ENCODE results near the gene VEPH1.

VEPH1 gene

DNA sequence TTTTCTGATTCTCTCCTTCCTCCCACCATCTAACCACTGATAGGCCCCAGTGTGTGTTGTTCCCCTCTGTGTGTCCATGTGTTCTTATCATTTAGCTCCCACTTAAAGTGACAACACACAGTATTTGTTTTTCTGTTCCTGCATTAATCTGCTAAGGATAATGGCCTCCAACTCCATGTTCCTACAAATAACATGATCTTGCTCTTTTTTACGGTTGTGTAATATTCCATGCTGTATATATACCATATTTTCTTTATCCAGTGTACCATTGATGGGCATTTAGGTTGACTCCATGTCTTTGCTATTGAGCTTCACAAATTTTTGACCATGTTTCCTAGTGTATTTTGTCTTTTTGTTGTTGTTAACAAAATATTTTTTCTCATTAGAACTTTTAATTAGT, 30.6 kb downstream of the VEPH1 start:
- no peak for DNase-seq

DNA sequence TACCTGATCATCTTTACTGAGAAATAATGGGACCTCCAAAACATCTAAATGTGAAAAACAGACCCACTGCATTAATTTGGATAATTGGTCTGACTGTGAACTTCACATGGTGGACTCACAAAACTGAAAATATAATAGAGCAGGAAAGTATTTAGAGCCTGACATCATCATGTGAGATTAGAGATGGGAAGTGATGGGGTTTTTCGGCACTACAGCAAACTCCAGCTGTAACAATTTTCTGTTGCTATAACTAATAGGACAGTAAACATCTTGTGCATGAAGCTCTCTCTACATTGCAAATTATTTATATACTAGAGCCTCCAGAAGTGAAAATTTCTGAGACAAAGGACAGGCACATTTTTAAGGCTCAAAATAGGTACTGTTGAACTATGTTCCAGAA, 32.2 kb downstream of the VEPH1 start:
- DNase-seq = no peak

DNA sequence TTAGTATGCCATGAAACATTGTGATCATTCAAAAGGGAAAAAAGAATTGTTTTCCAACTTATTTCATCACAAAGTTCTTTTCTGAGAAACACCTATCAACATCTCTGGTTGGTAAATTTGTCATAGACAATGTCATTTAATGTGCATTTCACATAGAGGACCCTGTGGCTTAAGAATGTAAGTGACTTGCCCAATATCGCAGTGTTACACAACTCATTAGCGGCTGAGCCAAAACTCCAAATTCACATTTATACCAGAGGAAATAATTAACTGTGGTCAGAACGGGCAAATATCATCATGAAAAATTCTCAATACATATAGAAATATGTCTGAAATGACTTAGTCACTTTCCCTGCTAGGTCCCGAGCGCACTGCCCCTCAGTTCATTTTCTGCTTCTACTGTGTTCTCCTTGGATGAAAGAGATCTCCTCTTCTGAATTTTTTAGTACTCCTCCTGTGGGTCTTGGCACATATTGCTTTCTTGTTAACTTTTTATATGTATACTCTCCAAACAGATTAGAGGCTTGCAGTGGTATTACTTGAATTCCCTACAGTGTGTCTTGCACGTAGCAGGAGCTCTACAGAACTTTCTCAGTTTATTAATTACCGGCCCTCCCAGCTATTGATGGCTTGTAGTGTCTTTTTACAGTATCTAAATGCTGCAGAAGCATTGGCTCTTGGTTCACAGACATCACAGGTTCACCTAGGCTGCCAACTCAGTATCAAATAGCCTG, 33.5 kb downstream of the VEPH1 start:
- no peak for DNase-seq

DNA sequence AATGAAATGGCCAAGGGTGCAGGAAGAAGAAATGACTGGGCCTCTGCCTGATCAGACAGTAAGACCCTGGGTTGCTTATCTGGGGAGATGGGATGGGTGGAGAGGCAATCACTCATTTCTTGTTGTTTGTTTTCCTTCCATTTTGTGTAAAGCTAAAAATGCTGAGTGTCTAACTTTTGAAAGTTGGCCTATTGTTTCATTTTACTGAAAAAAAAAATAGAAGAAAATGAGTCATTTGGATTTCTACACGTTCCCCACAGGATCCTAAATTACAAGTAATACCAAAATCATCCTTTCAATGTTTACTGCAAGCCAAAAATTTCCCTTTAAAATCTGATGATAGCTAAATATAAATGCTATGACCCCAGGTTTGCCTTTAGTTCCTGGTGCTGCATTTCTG, 36.0 kb downstream of the VEPH1 start:
- DNase-seq = no peak

DNA sequence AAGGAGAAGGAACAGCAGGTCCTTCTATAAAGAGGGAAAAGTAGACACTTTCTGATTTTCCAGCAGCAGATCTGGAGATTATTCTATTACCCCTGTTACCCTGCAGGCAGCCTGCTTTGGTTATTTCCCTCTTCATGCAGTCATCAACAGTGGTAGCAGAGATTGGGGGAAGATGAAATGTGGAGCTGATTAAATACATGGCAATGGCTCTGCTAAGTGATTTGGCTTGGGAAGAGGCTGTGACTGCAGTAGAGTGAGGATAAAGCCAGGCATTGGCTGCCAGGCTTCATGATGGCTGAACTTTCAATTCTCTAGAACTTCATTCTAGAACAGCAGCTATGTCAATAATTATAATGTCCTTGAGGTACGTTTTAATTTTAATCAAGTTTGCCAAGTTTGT, 37.5 kb downstream of the VEPH1 start:
- no peak for DNase-seq

DNA sequence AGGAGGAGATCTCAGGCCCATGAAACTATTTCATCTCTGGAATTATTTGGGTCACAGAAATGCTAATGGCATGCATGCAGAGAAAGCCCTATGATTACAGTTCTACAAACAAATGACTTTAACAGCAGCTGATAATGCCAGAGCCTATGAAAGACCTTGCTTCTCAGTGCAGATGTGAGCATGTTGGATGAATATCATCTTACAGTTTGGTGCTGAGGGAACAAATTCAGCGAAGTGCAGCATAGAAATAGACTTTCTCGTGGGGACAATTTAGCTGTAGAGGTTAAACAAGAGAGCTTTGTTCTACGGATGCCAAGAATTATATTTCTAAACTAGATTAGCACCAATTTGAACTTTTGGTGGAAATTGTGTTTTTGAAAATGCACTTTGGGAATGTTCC, 38.9 kb downstream of the VEPH1 start:
- no peak for DNase-seq

DNA sequence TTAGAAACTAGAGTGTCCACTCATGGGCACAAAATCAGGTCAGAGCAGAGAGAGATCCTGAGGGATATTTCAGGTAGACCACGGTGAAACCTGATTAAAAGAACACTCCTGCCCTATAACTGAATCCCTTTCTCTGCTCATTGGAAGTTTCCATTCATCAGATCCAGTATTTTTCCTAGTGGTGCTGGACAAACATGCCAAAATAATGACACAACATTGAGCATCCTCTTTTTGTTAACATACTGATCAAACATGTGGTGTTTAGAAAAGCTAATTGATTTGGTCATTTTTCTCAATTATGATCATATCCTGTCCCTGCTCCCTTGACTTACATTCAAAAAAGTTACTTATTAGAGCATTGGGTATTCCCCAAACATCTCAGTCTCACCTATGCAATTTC, 39.4 kb downstream of the VEPH1 start:
- no peak for DNase-seq

DNA sequence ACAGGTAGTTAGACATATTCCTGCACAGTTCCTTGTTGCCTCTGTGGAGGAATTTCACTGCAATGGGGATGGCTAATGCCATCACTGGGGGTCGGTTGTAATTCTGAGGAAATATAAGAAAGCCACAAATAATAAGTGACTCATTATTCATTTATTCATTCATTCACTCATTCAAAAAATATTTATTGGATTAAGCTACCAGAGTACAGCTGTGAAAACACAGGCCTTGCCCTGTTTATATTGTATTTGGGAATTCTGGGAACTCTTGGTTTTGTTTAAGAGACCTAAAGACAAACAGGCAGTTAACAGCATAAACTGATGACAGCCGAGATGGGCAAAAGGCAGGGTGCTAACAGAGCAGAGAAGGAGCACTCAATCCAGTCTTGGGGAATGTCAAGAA, 43.0 kb downstream of the VEPH1 start:
- DNase-seq = no peak

DNA sequence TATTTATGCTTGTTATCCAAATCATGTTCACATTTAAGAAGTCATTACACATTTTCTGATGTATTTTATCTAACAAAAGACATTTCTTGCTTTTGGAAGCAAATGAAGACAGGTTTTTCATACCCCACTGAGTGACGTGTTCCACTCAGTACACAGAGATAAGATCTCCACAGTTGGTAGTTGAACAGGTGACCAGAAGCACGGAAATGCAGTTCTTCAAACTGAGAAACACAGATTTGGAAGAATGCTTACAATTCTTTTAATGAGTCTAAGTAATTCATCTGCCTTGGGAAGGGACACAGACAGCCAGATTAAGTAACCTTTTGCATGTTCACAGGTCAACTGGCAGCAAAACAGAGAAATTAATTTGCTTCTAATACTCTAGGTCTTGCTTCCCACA, 43.5 kb downstream of the VEPH1 start:
- no peak for DNase-seq

DNA sequence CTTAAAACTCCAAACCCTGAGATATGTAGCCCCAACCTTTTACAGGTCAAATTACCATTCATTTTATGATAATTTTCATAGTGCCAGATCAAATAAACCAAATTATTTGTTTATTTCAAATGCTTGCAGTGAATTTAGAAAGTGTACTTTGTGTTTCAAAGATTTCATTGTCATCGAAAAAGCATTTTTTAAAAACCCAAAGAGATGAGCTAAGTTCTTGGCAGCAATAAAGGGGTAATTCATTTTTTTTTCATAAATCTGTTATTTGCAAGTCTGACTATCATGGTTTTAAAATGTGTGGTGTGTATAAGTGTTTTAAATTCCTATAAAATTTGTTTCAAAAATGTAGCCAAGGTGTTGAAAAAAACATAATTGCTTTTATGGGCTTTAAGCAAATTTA, 49.4 kb downstream of the VEPH1 start:
- no peak for DNase-seq

DNA sequence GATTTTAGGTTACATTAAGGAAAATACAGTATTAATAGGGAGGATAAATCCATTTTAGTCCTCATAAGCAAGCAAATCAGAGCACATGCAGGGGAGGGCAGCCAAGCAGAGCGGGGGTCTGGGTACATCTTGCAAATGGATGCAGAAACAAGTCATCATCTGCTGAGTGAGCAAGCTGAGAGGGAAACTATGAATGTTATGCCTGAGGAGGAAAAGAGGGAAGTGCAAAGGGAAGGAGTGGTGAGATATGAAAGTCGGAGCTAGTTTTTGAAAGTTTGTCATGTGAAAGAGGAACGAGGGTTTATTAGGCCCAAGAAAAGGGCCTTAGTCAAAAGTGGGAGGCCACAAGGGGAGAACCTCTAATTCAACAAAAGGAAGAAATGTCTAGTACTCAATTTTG, 51.1 kb downstream of the VEPH1 start:
- DNase-seq = no peak

DNA sequence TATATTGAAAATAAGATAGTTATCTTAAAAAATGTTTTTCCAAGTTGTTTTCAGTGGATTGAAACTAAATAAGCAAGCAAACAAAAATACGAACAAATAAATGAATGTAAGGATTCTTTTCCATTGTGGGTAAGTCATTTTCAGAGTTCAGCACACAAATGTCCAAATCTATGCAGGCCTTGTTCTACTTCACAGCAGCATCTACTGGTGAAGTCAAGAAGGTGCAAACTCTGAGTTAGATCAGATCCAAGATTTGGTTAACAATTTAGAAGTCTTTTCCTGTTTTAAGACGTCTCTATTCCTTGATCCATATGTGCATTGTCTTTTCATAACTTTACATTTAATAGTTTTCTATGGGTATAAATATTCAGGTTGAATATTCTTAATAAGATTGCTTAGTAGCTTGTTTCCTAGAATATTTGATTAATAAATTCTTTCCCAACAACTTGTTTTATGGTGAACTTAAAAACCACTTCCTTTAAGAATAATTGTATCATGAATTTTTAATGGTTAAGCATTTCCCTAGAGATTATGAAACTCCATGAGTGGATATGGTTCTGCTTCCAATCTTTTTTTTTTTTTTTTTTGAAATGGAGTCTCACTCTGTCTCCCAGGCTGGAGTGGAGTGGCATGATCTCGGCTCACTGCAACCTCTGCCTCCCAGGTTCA, 56.1 kb downstream of the VEPH1 start:
- DNase-seq = no peak

DNA sequence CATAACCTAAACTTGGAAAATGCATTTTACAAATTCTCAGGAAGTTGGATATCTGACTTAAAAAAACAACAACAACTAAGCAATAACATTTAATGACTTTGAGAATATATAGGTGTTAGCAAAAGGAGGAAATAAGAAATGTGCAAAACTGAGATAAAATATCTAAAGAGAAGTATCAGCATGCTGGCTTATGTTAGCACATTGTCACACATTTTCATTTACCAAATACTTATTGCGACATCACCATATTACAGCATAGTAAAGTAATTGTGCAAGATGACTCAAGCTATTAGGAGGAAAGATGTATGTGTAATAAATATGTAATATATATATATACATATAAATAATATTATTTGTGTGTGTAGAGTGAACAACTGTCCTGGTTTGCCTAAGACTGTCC, 57.4 kb downstream of the VEPH1 start:
- DNase-seq = no peak

DNA sequence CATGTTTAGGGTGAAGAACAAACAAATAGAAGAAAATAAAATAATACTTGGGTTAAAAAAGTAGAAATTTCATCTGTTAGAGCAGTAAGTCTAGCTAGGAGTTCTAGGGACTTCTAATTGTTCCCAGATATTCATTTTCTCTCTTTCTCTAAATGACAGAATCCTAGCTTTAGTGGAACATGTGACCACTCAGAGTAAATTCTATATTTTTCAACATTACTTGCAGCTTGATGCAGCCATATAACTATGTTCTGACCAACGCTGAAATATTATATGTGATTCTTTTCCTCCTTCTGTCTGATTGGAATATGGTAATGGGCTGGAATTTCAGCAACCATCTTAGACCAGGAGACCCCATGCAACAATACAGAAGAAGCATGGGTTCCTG, 58.4 kb downstream of the VEPH1 start:
- no peak for DNase-seq

DNA sequence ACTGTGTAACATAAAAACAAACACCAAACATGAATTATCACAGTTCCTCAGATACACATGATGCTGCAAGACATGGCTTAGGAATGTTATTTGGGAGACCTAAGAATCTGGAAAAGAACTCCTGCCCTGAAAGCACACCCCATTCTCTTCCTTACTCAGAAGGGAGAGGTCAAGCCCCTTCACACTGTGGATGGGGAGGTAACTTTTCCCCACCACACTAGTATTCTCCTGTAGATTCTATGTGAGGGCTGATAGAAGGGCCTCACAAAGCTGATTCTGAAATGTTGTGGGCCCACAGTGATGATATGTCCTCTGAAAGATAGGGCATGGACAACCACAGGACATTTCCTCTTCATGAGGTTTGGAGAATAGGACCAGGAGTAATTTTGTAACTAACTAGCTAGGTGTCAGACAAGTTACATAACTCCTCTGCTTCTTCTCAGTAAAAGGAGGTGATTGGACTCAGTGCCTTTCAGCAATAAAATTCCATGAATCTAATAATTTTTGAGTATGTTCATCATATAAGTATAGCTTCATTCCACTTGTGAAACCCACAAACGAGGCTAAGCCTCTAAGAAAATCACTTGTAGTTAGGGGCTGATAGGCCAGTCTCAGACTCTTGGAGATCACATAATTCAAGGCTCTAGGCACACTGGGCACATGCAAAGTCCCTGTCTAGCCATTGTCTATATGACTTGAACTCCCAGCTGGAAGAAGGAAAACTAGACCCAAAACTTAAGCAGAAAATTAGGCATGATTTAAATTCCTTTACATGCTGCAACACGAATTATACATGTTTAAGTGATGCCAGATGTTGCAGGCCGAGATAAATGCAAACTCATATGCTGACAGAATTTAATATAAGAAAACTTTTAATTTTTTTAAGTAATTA, 59.1 kb downstream of the VEPH1 start:
- DNase-seq = no peak

DNA sequence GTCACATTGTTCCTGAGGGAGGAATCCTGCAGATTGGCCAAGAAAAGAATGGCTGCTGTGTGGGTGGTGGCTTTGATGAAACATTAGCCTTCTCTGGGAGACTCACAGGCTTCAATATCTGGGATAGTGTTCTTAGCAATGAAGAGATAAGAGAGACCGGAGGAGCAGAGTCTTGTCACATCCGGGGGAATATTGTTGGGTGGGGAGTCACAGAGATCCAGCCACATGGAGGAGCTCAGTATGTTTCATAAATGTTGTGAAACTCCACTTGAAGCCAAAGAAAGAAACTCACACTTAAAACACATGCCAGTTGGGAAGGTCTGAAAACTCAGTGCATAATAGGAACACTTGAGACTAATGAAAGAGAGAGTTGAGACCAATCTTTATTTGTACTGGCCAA, 60.5 kb downstream of the VEPH1 start:
- DNase-seq = no peak

DNA sequence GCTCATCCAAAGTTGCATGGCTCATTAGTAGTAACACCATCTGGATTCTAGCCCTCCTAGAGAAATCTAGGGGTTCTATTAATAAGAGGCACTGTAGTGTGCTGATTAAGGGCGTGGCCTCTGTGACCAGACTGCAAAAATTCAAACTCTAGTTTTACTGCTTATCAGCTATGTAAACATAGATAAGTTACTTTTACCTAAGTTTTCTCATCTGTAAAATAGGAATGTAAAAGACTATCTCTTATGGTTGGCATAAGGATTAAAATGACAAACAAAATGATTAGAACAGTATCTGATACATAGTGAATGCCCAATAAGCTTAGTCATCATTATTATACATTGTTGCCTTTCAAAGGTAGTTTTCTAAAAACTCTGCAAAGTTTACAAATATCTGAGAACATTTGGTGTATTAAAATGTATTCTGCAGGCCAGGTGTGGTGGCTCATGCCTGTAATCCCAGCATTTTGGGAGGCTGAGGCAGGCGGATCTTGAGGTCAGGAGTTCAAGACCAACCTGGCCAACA, 62.1 kb downstream of the VEPH1 start:
- DNase-seq = no peak

DNA sequence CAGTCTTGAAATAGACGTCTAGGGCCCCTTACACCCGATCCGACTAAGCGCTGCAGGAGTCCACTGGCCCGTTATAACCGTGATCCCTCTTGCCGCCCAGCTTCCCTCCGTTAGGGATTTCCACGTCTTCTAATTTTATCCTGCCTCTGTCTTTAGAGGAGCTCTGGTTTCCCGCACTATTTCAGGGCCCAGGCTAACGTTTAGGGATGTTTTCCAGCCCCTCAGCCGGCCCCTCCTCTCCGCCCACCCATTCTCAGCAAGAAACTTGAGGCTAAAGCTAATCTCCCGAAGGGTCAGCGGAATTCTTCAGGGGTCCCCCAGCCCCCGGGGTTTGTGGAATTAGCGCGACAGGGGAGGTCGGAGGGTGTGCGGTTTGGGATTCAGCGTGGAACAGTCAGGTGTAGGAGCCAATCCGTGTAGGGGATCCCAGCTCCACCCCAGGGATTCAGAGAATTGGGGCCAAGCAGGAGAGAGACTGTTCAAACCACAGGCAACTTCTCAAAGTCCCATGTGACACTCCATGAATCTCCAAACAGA, 65.0 kb downstream of the VEPH1 start:
- no peak for DNase-seq

DNA sequence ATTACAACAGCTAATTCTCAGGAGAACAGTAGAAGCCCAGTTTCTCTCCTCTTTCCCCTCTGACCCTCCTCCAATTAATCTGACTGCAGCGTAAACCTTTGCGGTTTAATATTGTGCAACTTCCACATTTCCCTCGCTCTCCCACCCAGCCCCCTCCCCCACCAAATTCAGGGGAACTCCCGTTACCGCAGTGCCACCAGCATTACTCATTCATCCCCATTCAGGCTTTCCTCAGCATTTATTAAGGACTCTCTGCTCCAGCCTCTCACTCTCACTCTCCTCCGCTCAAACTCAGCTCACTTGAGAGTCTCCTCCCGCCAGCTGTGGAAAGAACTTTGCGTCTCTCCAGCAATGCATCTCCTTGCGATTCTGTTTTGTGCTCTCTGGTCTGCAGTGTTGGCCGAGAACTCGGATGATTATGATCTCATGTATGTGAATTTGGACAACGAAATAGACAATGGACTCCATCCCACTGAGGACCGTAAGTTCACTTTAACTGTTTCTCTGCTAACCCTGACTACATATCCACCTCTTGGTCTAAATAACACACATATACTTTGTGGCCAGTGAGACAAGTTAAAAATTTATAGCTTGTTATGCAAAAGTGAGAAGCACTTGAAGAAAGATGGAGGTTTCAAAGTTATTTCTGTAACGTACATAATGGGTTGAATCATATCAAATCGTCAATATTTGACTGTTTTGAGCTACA, 66.5 kb downstream of the VEPH1 start, which contains the start of gene PTX3:
Gene PTX3, plus strand, starts transcription at position 268 of the 709 bp plus-strand sequence. Its CDS starts 84 bp downstream, at position 352.
- no peak for DNase-seq

DNA sequence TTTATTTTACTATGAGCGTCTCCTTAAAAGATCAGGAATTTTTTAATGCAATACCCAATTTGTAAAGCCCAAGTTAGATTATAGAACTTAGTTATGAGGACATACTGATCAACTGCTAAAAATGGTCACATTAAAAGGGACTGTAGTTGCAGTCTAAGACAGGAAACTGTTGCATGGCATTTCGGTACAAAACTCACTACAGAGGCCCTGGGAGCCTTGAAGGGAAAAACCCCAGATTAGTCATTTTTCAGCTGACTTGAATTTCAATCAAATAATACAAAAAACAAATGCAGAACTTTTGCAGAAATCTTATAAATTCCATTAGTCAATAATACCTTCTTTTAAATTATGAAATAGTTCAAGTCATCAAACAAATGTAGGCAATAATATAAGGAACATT, 73.5 kb downstream of the VEPH1 start:
- no peak for DNase-seq

DNA sequence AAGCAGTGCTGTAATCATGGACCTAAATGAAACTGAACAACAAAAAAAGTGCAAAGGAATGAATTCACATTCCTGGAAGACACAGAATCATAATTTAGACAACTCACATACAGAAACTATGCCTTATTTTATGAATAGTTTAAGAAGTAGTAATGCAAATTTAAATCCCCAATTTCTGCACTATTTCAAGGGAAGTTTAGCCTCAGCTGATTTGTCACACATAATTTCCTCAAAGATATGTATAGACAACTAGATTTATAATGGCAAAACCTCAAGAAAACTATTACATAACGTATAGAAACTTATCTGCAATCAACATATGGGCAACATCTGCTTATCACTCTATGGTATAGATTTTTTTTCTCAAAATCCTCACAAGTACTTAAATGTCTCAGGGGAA, 74.4 kb downstream of the VEPH1 start:
- no peak for DNase-seq

DNA sequence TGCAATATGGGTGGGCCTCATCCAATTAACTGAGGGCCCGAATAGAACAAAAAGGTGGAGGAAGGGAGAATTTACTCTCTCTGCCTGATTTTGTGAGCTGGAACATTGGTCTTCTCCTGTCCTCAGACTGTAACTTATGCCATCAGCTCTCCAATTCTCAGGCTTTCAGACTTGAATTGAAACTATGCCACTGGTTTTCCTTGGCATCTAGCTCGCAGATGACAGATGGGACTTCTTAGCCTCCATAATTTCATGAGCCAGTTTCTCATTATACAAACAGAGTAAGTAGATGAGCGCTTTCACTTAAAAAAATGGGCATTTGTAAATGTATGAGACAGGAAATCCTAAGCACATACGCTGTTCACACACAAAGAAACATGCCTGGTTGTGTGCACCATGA, 75.3 kb downstream of the VEPH1 start:
- DNase-seq = no peak

DNA sequence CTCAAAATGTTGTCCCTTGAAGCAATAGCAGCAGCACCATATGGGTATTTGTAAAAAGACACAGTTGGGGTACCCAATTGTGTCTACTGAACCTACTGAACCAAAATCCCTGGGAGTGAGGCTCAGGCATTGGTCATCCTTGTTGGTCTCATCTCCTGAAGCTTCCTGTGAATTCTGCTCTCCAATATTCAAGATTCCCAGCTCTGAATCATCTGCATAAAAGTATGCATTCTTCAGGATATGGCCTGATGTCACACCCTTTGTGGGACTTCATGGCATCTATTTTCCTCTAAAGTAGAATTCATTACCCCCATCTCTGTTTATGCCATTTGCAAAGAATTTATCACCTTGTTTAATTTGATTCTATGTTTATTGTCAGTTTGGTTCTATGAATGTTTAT, 79.9 kb downstream of the VEPH1 start:
- no peak for DNase-seq

Data from activated naive CD4-positive, alpha-beta T cell treated with Interleukin-2 at 50 U/mL for 16 hours (primary cell).